Sigmoid colon (tissue), 4 donors: Measurements from ENCODE around the gene PAX3.

Experiments
- CTCF ChIP-seq, 4 experiments: fragments of 450-650 bp in 3 of 4; fragments of 200-600 bp in 1 of 4; IDR thresholded peaks; one replicate each; pipeline ENCODE4 v1.5.1; 2016 to 2019; ENCODE audit warnings: antibody characterized with exemption in 4 of 4, mild to moderate bottlenecking in 3 of 4, moderate library complexity in 2 of 4
- EP300 ChIP-seq, 4 donors: sonication (generic); formaldehyde crosslinking; IDR thresholded peaks; one replicate each; pipeline ENCODE4 v1.6.1; 2017; ENCODE audit warnings: antibody characterized with exemption in 4 of 4
- POLR2A ChIP-seq, 2 donors: fragments of 450-650 bp; IDR thresholded peaks; one replicate each; pipeline ENCODE4 v1.6.1; 2016; ENCODE audit warnings: antibody characterized with exemption in 2 of 2, mild to moderate bottlenecking in 2 of 2, moderate library complexity in 2 of 2

GRCh38 chr2:222270396-222270795, 28.4 kb downstream of the PAX3 start:
- TF ChIP-seq POLR2A (IDR thresholded peaks at IDR 0.05) (no peak), EP300 (IDR thresholded peaks at IDR 0.05) (no peak), CTCF (IDR thresholded peaks at IDR 0.05) (no peak)
